ENCODE measurements around the gene EYS.

DNA sequence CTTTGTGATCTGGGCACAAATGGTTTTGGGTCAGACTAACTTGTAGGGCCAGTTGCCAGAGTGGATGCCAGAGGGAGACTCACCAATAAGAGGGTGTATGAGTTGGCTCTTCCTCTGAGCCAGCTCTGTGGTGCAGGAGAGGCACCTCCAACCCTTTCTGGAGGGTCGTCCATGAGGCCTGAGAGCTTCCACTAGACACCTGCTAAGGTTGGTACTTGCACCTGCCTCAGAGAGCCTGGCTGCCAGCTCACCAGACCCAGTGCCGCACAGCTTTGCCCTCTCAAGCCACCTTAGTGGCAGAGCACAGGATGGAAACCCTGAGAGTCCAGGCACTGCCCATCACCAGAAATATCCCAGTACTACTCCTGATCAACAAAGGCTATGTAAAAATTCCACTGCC is 504.3 kb downstream of the EYS start:
- TF ChIP-seq, protein P1, sequence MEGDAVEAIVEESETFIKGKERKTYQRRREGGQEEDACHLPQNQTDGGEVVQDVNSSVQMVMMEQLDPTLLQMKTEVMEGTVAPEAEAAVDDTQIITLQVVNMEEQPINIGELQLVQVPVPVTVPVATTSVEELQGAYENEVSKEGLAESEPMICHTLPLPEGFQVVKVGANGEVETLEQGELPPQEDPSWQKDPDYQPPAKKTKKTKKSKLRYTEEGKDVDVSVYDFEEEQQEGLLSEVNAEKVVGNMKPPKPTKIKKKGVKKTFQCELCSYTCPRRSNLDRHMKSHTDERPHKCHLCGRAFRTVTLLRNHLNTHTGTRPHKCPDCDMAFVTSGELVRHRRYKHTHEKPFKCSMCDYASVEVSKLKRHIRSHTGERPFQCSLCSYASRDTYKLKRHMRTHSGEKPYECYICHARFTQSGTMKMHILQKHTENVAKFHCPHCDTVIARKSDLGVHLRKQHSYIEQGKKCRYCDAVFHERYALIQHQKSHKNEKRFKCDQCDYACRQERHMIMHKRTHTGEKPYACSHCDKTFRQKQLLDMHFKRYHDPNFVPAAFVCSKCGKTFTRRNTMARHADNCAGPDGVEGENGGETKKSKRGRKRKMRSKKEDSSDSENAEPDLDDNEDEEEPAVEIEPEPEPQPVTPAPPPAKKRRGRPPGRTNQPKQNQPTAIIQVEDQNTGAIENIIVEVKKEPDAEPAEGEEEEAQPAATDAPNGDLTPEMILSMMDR (conservative IDR thresholded peaks at IDR 0.05), result no peak
- no peak for TF ChIP-seq ZFX (IDR thresholded peaks at IDR 0.05)

Data from C4-2B (cell line).